Measurements from ENCODE around the gene C11orf52. TPM values are rescaled to one million over a fixed set of nuclear protein-coding genes. Genes with fewer than 3 reads are reported as not detected.

C11orf52 gene
- total and polyA plus RNA-seq, 2 of the 13 experiments (the other 11 are each of a cell fraction or from before 2014, with no cell fraction given), result 7.4 to 11.0 TPM

GRCh38 chr11:111878849-111879636, 39.7 kb upstream of the C11orf52 start, which contains the start of the genes CFAP68 and FDXACB1 (continued):
- TF ChIP-seq AFF4 (CRISPR knock-in tag; IDR thresholded peaks at IDR 0.05) (0 out of 2 replicates have a peak, but pooled peaks have one; percentile 29), CCDC6 (CRISPR knock-in tag; IDR thresholded peaks at IDR 0.05) (peak; percentile 72), ZNF644 (CRISPR knock-in tag; IDR thresholded peaks at IDR 0.05; ENCODE audit: low read depth) (peak; percentile 35; the same call in 1 of the 2 replicates), FUBP1 (CRISPR knock-in tag; IDR thresholded peaks at IDR 0.05; ENCODE audit: borderline replicate concordance) (no peak), ZNF138 (CRISPR knock-in tag; IDR thresholded peaks at IDR 0.05; ENCODE audit: low read depth) (no peak; the same call in 1 of the 2 replicates), NKX3-1 (CRISPR knock-in tag; IDR thresholded peaks at IDR 0.05) (peak; percentile 42; the same call in 1 of the 2 replicates), JUNB (CRISPR knock-in tag; IDR thresholded peaks at IDR 0.05; ENCODE audit: borderline replicate concordance) (no peak), ZNF354B (CRISPR knock-in tag; IDR thresholded peaks at IDR 0.05) (no peak), SOX13 (IDR thresholded peaks at IDR 0.05) (no peak), SOX13 (CRISPR knock-in tag; conservative IDR thresholded peaks at IDR 0.05 in 1 of 2, IDR thresholded peaks at IDR 0.05 in 1 of 2) (peak in 1 of 2 experiments; percentile 57; a peak in 1 of 4 replicates), MBD4 (IDR thresholded peaks at IDR 0.05; ENCODE audit: borderline replicate concordance, low read length) (no peak), PRDM4 (CRISPR knock-in tag; IDR thresholded peaks at IDR 0.05; ENCODE audit: borderline replicate concordance) (no peak), ZNF335 (CRISPR knock-in tag; IDR thresholded peaks at IDR 0.05) (peak; percentile 43; the same call in 1 of the 2 replicates), ZSCAN31 (CRISPR knock-in tag; IDR thresholded peaks at IDR 0.05; ENCODE audit: low read depth) (peak; percentile 95), ARID2 (CRISPR knock-in tag; IDR thresholded peaks at IDR 0.05; ENCODE audit: borderline replicate concordance) (no peak), RORA (CRISPR knock-in tag; IDR thresholded peaks at IDR 0.05) (no peak), ZNF235 (CRISPR knock-in tag; IDR thresholded peaks at IDR 0.05; ENCODE audit: borderline replicate concordance) (no peak), ZNF513 (CRISPR knock-in tag; conservative IDR thresholded peaks at IDR 0.05) (no peak), TP53 (CRISPR knock-in tag; conservative IDR thresholded peaks at IDR 0.05) (peak; percentile 90; the same call in 1 of the 2 replicates)
